IPS-20b (cell line): Measurements from ENCODE around the gene BBS9.

Experiments used
- H3K27ac ChIP-seq: one replicate; pipeline ENCODE4 v1.5.1; 2013; ENCODE audit warnings: low read length
- H3K27me3 ChIP-seq: 2 replicates; pipeline ENCODE4 v1.6.1; 2013; ENCODE audit warnings: mild to moderate bottlenecking, low read length, inconsistent platforms; ENCODE audit not compliant: insufficient read depth
- H3K36me3 ChIP-seq: 2 replicates; pipeline ENCODE4 v1.6.1; 2013; ENCODE audit warnings: low read depth, mild to moderate bottlenecking, inconsistent platforms, low read length, moderate library complexity; ENCODE audit not compliant: insufficient read depth
- H3K4me1 ChIP-seq: 2 replicates; pipeline ENCODE4 v1.6.1; 2013; ENCODE audit warnings: mild to moderate bottlenecking, control low read depth, inconsistent platforms, low read length, moderate library complexity; ENCODE audit not compliant: insufficient read depth
- H3K4me3 ChIP-seq: 2 replicates; pipeline ENCODE4 v1.5.1; 2013; ENCODE audit warnings: mild to moderate bottlenecking, low read length, inconsistent platforms
- H3K9ac ChIP-seq: 2 replicates; pipeline ENCODE4 v1.6.1; 2013; ENCODE audit warnings: low read depth, mild to moderate bottlenecking, inconsistent platforms, low read length, moderate library complexity
- H3K9me3 ChIP-seq: 2 replicates; pipeline ENCODE4 v1.6.1; 2013; ENCODE audit warnings: mild to moderate bottlenecking, low read depth, low read length, inconsistent platforms; ENCODE audit not compliant: insufficient read depth

BBS9 gene

DNA sequence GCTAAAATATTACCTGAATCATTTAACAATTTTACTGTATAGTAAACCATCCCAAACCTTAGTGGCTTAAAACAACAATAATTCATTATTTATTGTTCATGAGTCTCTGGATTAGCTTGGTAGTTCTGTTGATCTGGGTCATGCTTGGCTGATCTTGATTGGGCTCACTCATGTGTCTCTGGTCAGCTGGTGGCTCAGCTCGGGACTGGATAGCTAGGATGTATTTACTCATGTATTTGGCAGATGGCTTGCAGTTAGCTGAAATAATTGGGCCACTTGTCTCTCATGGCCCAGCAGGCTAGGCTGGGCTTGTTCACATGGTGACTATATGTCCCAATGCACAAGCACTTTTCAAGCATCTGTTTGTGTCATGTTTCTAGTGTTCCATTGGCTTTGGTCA is 262.8 kb downstream of the BBS9 start:
- no peak overlapping the region for H3K27ac ChIP-seq
- H3K4me3 ChIP-seq: no peak overlapping the region

DNA sequence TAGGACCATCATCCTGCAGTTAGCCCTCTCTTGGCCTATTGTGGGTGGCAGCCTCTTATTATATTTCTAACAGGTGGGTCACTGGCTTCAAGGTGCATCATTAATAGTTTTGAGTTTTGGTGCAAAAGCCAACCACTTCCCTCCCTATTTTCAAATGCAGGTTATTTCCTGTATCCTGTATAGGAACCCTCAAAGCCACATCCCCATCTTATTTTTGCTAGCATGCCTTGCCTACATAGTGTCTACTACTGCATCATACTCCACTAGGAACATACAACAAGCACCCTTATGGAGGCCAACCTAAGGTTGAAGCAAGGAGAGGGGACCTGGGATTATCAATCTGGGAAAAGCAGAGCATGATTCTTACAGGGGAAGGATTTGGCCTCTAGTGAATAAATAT is 264.4 kb downstream of the BBS9 start:
- Histone ChIP-seq H3K27me3 (no peaks in the 10 kb centered on the region), H3K4me3 (no peak overlapping the region), H3K27ac (no peak overlapping the region), H3K36me3 (no peaks in the 10 kb centered on the region), H3K9me3 (no peaks in the 10 kb centered on the region), H3K9ac (no peak overlapping the region), H3K4me1 (no peaks in the 10 kb centered on the region)

More for the DNA sequence above, 262.8 kb downstream of the BBS9 start:
- Histone ChIP-seq H3K9me3 (no peaks in the 10 kb centered on the region), H3K36me3 (no peaks in the 10 kb centered on the region), H3K9ac (no peak overlapping the region), H3K27me3 (no peaks in the 10 kb centered on the region), H3K4me1 (no peaks in the 10 kb centered on the region)

DNA sequence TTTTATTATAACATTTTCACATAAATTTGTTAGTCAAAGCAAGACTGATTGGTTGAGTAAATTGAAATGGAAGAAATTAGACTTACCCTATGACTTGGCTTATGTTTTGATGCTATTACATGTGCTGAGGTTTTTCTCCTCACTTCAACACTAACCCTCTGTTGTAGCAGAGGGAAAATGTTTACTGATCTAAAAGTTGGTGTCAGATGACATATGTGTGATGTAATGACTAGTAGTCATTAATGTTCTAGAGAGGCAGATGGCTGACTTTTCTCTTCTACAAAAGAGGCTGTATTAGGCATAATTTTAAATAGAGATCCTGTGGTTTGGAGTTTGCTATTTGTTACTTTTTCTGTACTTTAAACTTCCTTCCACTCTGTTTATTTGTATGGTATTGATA is 266.0 kb downstream of the BBS9 start:
- Histone ChIP-seq H3K36me3 (no peaks in the 10 kb centered on the region), H3K9ac (no peak overlapping the region), H3K4me3 (no peak overlapping the region), H3K27ac (no peak overlapping the region), H3K27me3 (no peaks in the 10 kb centered on the region), H3K9me3 (no peaks in the 10 kb centered on the region), H3K4me1 (no peaks in the 10 kb centered on the region)

GRCh38 chr7:33399528-33400213 is 270.3 kb downstream of the BBS9 start:
- H3K27me3 ChIP-seq: no peaks in the 10 kb centered on the region
- H3K9ac ChIP-seq: no peak overlapping the region
- no peak overlapping the region for H3K4me3 ChIP-seq
- no peaks in the 10 kb centered on the region for H3K9me3 ChIP-seq
- H3K36me3 ChIP-seq: no peaks in the 10 kb centered on the region
- no peak overlapping the region for H3K27ac ChIP-seq
- H3K4me1 ChIP-seq: no peaks in the 10 kb centered on the region

GRCh38 chr7:33400214-33400538 is 270.8 kb downstream of the BBS9 start:
- H3K9ac ChIP-seq: no peak overlapping the region
- no peaks in the 10 kb centered on the region for H3K36me3 ChIP-seq
- H3K9me3 ChIP-seq: no peaks in the 10 kb centered on the region
- H3K4me3 ChIP-seq: no peak overlapping the region
- no peaks in the 10 kb centered on the region for H3K27me3 ChIP-seq
- no peak overlapping the region for H3K27ac ChIP-seq
- H3K4me1 ChIP-seq: no peaks in the 10 kb centered on the region

DNA sequence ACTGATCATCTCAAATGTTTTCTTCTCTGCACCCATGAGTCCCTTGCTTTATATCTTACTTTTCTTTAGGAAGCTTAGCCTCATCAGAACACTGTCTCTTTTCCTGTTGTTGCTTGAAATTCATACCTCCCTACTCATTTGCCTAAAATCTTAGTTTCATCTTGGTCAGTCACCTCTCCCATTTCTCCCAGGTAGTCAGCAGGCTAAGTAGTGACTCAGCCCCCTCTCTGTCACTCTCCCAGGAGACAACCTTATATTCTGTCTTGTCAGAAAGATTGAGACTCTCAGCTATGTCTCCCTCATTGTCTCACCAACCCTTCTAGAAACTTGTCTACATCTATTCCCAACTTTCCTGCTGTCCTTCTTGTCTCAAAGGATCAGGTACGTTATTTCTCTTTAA is 280.9 kb downstream of the BBS9 start:
- no peaks in the 10 kb centered on the region for H3K27me3 ChIP-seq
- H3K9me3 ChIP-seq: peaks cover 12% of the 10 kb centered on the region; the same call in 1 of the 2 replicates
- no peak overlapping the region for H3K27ac ChIP-seq
- no peaks in the 10 kb centered on the region for H3K36me3 ChIP-seq
- no peak overlapping the region for H3K4me3 ChIP-seq
- no peaks in the 10 kb centered on the region for H3K4me1 ChIP-seq
- no peak overlapping the region for H3K9ac ChIP-seq

DNA sequence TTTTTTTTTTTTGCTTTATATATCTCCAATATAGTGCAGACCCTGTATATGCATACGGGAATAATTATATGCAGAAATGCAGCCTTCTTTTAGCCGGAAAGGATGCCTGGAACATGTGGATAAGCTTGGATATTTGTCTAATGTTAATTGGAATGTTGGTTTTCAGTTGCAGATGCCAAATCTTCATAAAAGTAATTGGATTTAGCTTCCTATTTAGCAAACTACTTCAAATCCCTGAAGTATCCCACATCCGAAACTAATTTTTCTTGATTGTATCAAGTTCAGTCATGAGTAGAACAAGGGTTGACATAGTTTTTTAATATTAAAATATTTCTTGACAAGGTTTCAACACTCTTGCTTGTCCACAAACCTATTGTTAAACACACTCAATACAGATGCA is 281.7 kb downstream of the BBS9 start:
- Histone ChIP-seq H3K4me3 (no peak overlapping the region), H3K9ac (no peak overlapping the region), H3K27me3 (no peaks in the 10 kb centered on the region), H3K27ac (no peak overlapping the region), H3K36me3 (no peaks in the 10 kb centered on the region), H3K4me1 (no peaks in the 10 kb centered on the region), H3K9me3 (peaks cover 12% of the 10 kb centered on the region; the same call in 1 of the 2 replicates)

DNA sequence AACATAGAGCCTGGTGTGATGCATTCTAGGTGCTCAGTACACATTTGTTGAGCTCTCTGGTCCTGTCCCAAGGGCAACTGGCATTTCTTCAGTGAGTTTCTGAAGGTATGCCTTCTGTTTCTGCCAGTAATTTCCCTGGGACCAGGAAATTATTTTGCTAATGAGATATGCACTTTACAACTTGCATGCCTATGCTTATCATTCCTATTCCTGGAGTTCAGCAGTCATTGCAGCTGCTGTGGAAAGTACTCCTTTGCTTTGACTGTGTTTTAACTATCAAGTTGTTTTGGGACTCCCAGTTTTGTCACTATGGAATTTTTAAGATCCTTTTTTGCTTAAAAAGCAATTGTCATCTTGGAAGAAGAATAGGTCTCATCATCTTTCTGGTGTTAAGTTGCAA is 283.0 kb downstream of the BBS9 start:
- H3K4me1 ChIP-seq: no peaks in the 10 kb centered on the region
- H3K36me3 ChIP-seq: no peaks in the 10 kb centered on the region
- peaks cover 12% of the 10 kb centered on the region; the same call in 1 of the 2 replicates for H3K9me3 ChIP-seq
- no peak overlapping the region for H3K4me3 ChIP-seq
- no peak overlapping the region for H3K9ac ChIP-seq
- H3K27me3 ChIP-seq: no peaks in the 10 kb centered on the region
- H3K27ac ChIP-seq: no peak overlapping the region

DNA sequence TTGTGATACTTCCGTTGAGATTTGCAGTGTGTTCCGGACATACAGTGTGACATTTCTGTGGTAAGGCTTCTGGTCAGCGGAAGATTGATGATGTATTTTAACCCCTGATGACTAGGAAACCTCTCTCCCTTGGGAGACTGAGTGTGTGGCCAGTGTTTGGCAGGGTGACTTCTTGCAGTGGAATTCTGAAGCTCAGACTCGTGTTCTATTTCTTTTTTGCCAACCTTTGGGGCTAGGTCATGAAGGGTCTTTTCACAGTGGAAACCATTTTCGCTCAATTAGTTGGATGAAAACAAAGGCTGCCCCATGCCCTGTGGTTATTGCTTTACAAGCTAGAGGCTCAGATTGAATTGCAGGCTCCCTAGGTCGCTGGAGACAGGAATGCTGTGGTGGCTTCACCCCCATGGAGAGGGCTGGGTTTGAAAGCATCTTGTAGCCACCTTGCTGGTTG is 288.9 kb downstream of the BBS9 start:
- H3K4me3 ChIP-seq: no peak overlapping the region
- no peaks in the 10 kb centered on the region for H3K36me3 ChIP-seq
- H3K27ac ChIP-seq: no peak overlapping the region

GRCh38 chr7:33420311-33420940 is 291.1 kb downstream of the BBS9 start:
- no peak overlapping the region for H3K27ac ChIP-seq
- peaks cover 12% of the 10 kb centered on the region for H3K4me1 ChIP-seq
- H3K9me3 ChIP-seq: no peaks in the 10 kb centered on the region
- no peaks in the 10 kb centered on the region for H3K27me3 ChIP-seq
- H3K9ac ChIP-seq: no peak overlapping the region
- no peaks in the 10 kb centered on the region for H3K36me3 ChIP-seq
- no peak overlapping the region for H3K4me3 ChIP-seq

More for the DNA sequence above, 288.9 kb downstream of the BBS9 start:
- Histone ChIP-seq H3K4me1 (peaks cover 12% of the 10 kb centered on the region), H3K9ac (no peak overlapping the region), H3K9me3 (no peaks in the 10 kb centered on the region), H3K27me3 (no peaks in the 10 kb centered on the region)

- Histone ChIP-seq H3K36me3 (no peaks in the 10 kb centered on the region), H3K27ac (no peak overlapping the region), H3K4me3 (no peak overlapping the region), H3K27me3 (no peaks in the 10 kb centered on the region), H3K4me1 (peaks cover 12% of the 10 kb centered on the region), H3K9ac (no peak overlapping the region), H3K9me3 (no peaks in the 10 kb centered on the region)
Measured at GRCh38 chr7:33421429-33421828, 292.1 kb downstream of the BBS9 start.

- H3K27ac ChIP-seq: no peak overlapping the region
- H3K36me3 ChIP-seq: no peaks in the 10 kb centered on the region
- no peak overlapping the region for H3K4me3 ChIP-seq
- peaks cover 12% of the 10 kb centered on the region for H3K4me1 ChIP-seq
- H3K9me3 ChIP-seq: no peaks in the 10 kb centered on the region
- no peak overlapping the region for H3K9ac ChIP-seq
- no peaks in the 10 kb centered on the region for H3K27me3 ChIP-seq
Measured at GRCh38 chr7:33422141-33422540, 292.8 kb downstream of the BBS9 start.
